ENCODE results near the gene LLCFC1.
A peak's percentile ranks its signal among the peaks of the same experiment; 100 is the strongest.

The LLCFC1 gene

DNA sequence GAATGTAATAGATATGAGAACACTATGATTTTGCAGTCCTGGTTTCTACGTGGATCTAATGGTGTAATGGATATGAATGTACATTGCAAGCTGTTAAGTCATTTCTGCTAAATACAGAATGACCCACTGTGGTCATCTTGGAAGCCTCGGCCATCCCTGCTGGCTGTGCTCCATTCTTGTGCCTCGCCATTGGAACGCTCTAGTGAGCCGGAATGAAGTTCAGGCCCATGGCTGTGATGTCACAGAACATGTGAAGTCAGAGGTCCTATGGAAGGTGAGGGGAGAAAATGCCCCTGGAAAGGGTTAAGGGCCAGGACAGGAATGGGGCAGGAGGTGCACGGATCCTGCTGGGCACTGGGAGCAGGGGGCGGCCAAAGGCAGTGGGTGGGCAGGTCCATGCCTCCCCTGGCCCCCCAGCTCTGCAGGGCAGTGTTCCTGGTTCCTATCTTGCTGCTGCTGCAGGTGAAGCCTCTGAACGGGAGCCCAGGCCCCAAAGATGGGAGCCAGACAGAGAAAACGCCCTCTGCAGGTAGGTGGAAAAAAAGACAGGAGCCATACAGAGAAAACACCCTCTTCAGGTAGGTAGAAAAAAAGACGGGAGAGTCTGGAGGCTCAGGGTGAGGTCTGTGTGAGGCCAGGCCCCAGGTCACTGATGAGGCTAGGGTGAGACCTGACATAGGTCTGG, at the start of gene LLCFC1:
Gene LLCFC1, plus strand, starts transcription at position 259 of the 685 bp plus-strand sequence. Its CDS starts 138 bp downstream, at position 397.
- no peak for FAIRE-seq

DNA sequence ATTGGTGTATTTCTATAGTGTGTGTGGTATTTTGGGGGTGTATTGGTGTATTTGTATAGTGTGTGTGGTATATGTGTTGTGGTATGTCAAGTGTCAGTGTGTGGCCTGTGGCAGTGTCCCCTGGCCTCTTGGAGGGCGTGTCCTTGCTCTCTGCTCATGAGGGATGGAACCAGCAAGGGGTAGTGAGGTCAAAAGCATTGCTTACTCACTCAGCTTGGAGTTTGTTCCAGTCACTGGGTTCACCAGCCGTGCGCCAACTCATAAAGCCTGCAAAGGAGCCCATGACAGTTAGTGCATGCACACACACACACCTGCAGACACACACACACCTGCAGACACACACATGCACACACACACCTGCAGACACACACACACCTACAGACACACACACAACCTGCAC, 49.5 kb upstream of the LLCFC1 start:
- FAIRE-seq = no peak

DNA sequence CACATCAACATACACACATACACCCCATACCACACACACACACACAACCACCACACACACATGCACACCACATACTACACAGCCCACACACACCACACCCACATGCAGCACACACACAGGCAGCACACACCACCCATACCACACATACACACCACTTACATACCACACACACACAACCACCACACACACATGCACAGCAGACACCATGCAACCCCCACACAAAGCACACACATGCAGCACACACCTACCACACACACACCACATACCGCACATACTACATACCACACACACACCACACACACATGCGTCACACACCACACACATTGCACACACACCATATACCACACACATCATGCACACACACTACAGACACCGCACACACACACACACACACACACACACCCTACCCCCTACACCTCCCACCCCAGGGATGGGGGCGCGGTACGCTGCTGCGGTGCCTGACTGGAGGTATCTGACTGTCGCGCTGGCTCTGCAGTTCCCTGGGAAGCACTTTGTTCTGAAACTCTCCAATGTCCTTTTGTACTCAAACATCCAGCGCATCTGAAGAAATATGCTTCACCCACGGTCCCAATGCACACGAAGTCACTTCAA, 48.3 kb upstream of the LLCFC1 start:
- FAIRE-seq = no peak

DNA sequence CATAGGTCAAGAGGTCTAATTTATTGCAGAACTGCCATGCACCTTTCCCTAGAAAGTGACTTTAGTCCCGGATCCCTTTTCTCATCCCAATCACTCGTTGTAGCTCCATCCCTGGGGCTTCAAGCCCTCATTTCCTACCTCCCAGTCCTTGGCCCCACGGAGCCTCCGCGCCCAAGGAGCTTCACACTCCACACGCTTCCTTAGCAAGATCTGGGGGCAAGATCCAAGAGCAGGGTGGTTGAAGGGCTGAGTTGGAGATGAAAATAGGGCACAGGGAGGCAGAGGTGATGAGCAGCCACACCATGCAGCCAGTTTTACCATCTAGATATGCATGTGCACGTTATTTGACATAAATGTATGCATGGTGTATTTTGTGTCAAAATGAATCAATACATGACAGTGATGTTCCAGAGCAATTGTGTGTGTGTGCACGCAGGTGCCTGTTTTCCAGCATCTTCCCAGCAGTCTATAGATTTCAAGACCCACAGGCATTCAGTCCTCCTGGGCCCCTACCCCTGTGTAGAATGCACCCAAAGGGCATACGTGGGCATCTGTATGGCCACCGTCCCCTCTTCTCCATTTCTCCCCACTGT, 47.7 kb upstream of the LLCFC1 start:
- no peak for FAIRE-seq

GRCh38 chr7:142892951-142893350, 46.3 kb upstream of the LLCFC1 start:
- no peak for FAIRE-seq

DNA sequence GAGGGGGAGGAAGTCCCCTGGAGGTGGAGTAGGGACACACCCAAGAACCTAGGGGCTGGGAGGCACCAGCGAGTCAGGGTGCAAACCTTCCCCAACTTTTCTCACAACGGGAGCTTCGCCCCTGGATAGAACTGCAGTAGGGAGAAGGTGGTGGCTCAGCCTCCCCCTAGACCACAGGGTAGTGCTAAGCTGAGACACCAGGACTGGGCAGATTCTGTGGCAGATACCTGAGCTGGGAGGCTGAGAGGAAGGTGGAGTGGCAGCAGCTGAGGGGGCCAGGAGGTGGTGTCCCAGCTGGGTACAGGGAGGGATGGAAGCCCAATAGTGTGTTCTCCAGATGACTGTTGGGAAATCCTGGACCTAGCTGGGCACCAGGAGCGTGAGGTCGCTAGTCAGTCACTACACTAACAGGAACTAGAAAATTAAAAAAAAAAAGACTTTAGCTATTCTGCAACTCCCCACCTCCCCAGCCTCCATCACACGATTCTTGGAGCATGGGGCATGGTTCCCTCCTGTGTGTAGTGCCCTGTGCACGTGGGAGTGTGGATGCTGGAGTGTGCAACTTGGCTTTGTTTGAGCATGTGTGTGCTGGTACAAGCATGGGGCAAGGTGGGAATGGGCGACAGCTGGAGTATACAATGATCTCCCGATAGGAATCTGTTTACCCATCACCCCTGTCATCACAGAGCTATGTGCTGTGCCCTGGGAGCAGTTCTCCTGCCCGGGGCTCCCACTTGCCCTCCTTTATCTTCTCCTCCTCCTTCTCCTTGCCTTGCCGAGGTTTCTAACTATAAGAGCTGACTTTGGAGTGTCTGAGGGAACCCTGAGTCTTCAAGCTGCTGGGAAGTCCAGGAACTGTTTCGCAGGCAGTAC, 44.9 kb upstream of the LLCFC1 start:
- no peak for FAIRE-seq

GRCh38 chr7:142894985-142895593, 44.2 kb upstream of the LLCFC1 start:
- no peak for FAIRE-seq

GRCh38 chr7:142896151-142896550, 43.1 kb upstream of the LLCFC1 start:
- FAIRE-seq = no peak

DNA sequence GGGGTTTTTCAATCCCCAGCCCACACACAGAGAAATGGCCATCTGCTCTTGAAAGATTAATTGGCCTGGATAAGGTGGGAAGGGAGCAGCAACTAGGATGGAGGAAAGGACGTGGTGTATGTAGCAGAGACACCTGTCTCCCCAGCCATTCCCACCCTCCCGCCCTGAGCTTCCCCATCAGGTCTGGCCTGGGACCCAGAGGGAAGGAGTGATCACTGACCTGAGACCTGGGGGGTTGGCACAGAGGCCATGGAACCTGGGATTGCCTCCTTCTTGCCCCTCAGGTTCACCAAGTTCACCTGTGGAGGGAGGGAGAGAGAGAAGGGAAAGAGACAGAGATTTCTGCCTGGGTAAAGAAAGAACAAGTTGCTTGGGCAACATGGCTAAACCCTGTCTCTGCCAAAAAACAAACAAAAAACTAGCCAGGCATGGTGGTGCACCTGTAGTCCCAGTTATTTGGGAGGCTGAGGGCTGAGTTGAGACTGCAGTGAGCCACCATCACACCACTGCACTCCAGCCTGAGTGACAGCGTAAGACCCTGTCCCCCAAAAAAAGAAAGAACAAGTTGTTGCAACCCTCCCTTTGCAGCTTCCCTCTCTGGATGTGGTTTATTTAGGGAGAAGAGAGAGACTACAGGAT, 42.4 kb upstream of the LLCFC1 start:
- no peak for FAIRE-seq

GRCh38 chr7:142897691-142898090, 41.6 kb upstream of the LLCFC1 start:
- FAIRE-seq = no peak

- FAIRE-seq = no peak
Measured at GRCh38 chr7:142898377-142899170, 40.7 kb upstream of the LLCFC1 start.

DNA sequence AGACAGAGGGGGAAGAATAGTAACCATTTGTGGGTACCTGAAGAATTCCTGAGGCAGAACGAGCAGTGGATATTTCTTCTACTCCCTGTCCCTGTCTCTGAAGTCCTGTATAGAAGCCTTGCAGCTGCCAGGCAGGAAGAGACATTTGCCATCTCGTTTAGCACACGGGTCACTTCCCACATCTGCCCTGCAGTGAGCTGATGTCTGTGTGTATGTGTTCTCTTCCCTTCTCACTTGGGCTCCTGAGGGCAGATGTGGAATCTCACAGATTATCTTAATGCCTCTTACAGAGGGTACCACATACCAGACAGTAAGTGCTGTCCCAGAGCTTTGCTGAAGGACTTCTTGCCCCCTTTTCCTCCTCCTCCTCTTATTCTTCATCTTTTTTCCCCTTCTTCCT, 39.6 kb upstream of the LLCFC1 start:
- FAIRE-seq = no peak

- no peak for FAIRE-seq
Measured at GRCh38 chr7:142901426-142902259, 37.6 kb upstream of the LLCFC1 start.

DNA sequence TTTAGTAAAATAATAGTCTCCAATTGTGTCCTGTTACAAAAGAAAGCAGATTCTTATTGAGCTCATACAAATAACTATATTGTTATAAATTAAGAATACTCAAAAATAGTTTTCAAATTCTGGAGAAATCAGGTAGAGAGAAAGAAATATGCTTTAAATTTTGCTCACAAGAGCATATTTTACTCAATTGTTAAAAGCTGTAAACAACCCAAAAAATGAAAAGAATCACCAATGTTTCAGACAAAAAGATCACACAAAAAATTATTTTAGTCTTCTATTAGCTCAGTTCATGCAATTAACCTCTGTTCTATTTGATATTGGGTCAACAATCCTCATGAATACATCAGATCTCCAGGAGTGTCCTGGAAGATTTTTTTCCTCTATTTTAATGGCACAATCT, 35.2 kb upstream of the LLCFC1 start:
- no peak for FAIRE-seq

- FAIRE-seq = no peak
Measured at GRCh38 chr7:142905759-142906158, 33.5 kb upstream of the LLCFC1 start.

DNA sequence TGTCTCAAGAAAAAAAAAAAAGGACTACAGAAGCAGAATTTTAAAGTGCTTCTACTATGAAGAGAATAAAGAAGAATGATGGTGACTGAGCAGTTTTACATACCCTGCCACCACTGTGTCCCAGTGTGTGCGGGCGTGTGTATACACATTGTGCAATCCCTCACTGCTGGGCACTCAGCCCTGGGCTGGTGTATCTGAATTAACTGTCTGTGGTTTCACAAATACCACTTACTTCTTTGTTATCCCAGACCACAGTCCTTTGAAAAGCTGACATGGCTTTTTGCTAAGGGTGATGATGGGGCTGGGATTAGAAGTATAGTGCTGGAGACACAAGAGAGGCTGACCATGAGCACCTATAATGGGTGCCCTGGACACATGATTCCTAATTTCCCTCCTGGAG, 32.6 kb upstream of the LLCFC1 start:
- no peak for FAIRE-seq

- FAIRE-seq = no peak
Measured at GRCh38 chr7:142908290-142908689, 31.0 kb upstream of the LLCFC1 start.

- FAIRE-seq = no peak
Measured at GRCh38 chr7:142908921-142909890, 30.1 kb upstream of the LLCFC1 start.

GRCh38 chr7:142910031-142910433, 29.3 kb upstream of the LLCFC1 start:
- FAIRE-seq = peak; percentile 86

Measured in islet of Langerhans (tissue), 1 donor.